ENCODE data around the gene SDC4.

DNA sequence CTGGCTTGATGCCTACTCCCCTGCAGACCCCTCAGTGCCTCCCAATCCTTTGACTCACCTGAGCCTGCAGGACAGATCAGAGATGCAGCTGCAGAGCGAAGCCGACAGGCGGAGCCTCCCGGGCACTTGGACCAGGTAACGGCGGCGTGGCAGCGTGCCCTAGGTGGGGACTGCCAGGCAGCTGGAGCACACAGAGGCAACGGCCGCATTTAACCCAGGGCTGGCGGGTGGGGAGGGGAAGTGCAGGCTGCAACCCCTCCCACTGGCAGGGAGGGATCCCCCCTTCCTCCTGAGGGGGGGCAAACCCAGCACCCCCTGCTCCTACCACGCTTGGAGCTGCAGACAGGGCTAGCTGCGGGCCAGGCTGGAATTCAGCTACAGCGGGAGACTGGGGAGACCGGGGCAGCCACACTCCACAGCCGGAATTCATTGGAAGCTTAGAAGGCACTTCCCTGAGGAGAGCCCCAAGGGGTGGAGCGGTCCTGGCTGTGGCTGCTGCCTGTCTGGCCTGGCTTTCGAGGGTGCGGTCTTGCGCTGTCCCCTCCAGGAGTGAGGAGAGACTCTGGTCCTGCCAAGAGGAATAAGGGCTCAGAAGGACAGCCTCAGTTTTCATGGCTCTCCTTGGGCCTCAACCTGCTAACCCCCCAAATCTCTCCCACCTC lies 40.0 kb downstream of the SDC4 start, which contains the start of gene MATN4:
- TF ChIP-seq, protein P1, sequence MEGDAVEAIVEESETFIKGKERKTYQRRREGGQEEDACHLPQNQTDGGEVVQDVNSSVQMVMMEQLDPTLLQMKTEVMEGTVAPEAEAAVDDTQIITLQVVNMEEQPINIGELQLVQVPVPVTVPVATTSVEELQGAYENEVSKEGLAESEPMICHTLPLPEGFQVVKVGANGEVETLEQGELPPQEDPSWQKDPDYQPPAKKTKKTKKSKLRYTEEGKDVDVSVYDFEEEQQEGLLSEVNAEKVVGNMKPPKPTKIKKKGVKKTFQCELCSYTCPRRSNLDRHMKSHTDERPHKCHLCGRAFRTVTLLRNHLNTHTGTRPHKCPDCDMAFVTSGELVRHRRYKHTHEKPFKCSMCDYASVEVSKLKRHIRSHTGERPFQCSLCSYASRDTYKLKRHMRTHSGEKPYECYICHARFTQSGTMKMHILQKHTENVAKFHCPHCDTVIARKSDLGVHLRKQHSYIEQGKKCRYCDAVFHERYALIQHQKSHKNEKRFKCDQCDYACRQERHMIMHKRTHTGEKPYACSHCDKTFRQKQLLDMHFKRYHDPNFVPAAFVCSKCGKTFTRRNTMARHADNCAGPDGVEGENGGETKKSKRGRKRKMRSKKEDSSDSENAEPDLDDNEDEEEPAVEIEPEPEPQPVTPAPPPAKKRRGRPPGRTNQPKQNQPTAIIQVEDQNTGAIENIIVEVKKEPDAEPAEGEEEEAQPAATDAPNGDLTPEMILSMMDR (IDR thresholded peaks at IDR 0.05 in 4 of 5, conservative IDR thresholded peaks at IDR 0.05 in 1 of 5) = peak in 1 of 5 experiments; percentile 27
- no peak for TF ChIP-seq POLR2A (IDR thresholded peaks at IDR 0.05)
